Measurements from ENCODE around the gene ACACA.

The ACACA gene

DNA sequence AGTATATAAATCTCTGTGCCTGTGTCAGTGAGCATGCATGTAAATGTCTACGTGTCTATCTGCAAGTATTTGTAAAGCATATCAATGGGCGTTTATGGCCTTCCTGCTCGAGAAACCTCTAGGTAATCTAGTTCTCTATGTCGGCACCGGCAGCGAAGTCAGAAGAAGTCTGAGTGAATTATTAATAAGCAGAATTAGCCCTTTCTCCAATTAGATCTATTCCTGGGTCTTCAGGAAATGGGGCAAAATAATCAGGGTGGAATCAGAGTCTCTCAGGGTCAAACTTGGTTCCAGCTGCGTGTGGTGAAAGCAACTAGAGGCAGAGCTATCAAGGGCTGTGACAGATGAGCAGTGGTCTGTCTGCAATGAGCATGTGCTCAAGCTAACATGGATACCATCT is 30.9 kb downstream of the ACACA start, which contains the start of gene C17orf78:
C17orf78 (plus strand) TSS at position 280 of the 400 bp plus-strand sequence; CDS start at position 388, 108 bp downstream.
- ATAC-seq = no peak
- TF ChIP-seq TOX (CRISPR knock-in tag; IDR thresholded peaks at IDR 0.05; ENCODE audit: borderline replicate concordance) = no peak

DNA sequence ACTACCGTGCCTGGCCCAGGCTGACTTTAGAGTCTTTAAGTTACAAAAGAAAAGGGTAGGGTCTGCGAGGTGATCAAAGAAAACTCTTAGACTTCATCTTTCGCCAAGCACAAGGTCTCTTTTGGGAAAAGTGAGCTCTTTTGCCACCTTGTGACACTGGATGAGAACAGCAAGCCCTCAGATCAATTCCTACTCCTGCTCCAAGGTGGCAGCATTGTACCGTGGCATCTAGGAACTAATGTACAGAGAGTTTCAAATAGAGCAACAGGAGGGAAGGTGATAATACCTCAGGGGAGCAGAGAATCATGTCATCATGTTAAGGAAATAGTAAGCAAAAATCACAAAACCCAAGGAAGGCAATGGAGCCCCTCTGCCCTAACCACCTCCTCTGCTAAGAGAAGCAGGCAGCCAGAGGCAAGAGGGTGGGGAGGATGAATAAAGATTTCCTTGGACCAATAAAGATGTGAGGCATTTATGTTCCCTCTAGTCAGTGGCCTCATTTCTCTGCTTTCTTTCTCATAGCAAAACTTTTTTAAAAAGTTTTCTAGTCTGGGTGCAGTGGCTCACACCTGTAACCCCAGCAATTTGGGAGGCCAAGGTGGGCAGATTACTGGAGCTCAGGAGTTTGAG is 33.0 kb downstream of the ACACA start:
- TF ChIP-seq SNAI2 (CRISPR knock-in tag; IDR thresholded peaks at IDR 0.05) = no peak
- no peak for TF ChIP-seq ZFP3 (CRISPR knock-in tag; IDR thresholded peaks at IDR 0.05)
- TF ChIP-seq ZFP30 (CRISPR knock-in tag; IDR thresholded peaks at IDR 0.05) = no peak
- no peak for TF ChIP-seq ZC3H10 (CRISPR knock-in tag; IDR thresholded peaks at IDR 0.05)
- TF ChIP-seq, protein P1, sequence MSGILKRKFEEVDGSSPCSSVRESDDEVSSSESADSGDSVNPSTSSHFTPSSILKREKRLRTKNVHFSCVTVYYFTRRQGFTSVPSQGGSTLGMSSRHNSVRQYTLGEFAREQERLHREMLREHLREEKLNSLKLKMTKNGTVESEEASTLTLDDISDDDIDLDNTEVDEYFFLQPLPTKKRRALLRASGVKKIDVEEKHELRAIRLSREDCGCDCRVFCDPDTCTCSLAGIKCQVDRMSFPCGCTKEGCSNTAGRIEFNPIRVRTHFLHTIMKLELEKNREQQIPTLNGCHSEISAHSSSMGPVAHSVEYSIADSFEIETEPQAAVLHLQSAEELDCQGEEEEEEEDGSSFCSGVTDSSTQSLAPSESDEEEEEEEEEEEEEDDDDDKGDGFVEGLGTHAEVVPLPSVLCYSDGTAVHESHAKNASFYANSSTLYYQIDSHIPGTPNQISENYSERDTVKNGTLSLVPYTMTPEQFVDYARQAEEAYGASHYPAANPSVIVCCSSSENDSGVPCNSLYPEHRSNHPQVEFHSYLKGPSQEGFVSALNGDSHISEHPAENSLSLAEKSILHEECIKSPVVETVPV (CRISPR knock-in tag; IDR thresholded peaks at IDR 0.05) = no peak
- TF ChIP-seq ESRRG (CRISPR knock-in tag; IDR thresholded peaks at IDR 0.05) = no peak
- no peak for TF ChIP-seq ZNF565 (CRISPR knock-in tag; conservative IDR thresholded peaks at IDR 0.05; ENCODE audit: low read depth)
- ATAC-seq = peak; percentile 99

DNA sequence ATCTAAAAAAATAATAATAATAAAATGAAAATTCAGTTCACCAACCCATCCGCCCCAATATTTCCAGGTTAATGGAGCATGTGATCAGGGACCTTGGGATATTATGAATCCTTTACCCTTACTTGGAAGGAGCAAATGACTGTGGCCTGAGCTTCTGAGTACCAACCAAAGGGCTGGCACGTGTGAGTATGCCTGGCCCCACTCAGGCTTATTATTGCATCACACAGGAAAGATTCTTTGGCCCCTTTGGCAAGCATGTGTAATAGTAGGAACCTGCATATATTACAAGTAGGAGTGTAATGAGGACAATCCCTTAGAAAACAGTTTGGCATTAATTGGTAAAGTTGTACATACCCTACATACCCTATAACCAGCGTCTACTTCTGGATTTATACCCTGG is 38.1 kb downstream of the ACACA start:
- TF ChIP-seq ISL1 (CRISPR knock-in tag; IDR thresholded peaks at IDR 0.05) (no peak), GLIS3 (CRISPR knock-in tag; IDR thresholded peaks at IDR 0.05) (no peak), PPARA (CRISPR knock-in tag; IDR thresholded peaks at IDR 0.05; ENCODE audit: borderline replicate concordance) (no peak), ZNF8 (CRISPR knock-in tag; IDR thresholded peaks at IDR 0.05) (no peak), ESRRG (CRISPR knock-in tag; IDR thresholded peaks at IDR 0.05) (no peak)
- TF ChIP-seq, protein P2, sequence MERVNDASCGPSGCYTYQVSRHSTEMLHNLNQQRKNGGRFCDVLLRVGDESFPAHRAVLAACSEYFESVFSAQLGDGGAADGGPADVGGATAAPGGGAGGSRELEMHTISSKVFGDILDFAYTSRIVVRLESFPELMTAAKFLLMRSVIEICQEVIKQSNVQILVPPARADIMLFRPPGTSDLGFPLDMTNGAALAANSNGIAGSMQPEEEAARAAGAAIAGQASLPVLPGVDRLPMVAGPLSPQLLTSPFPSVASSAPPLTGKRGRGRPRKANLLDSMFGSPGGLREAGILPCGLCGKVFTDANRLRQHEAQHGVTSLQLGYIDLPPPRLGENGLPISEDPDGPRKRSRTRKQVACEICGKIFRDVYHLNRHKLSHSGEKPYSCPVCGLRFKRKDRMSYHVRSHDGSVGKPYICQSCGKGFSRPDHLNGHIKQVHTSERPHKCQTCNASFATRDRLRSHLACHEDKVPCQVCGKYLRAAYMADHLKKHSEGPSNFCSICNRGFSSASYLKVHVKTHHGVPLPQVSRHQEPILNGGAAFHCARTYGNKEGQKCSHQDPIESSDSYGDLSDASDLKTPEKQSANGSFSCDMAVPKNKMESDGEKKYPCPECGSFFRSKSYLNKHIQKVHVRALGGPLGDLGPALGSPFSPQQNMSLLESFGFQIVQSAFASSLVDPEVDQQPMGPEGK (CRISPR knock-in tag; IDR thresholded peaks at IDR 0.05; ENCODE audit: borderline replicate concordance) = no peak
- ATAC-seq = no peak

DNA sequence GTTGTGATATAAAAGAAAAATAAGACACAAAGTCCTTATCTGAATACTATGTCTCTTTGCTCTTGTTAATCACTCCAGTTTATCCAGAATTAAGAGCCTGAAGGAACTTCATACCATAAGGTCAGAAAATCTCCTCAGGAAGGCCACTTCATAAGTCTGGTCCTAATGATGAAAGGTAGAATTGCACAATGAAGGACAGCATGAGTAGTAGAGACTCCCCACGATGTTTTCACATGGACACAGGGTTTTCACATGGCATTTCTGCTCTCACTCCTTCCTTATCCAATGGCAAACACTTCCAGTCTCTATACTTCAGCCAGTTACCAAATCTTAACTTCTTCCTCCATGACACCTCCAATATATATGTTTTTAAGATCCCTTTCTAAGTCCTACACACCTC is 41.0 kb downstream of the ACACA start:
- no peak for TF ChIP-seq ZNF8 (CRISPR knock-in tag; IDR thresholded peaks at IDR 0.05)
- no peak for TF ChIP-seq TOX (CRISPR knock-in tag; IDR thresholded peaks at IDR 0.05; ENCODE audit: borderline replicate concordance)
- no peak for TF ChIP-seq OSR1 (CRISPR knock-in tag; IDR thresholded peaks at IDR 0.05)
- no peak for TF ChIP-seq ZC3H10 (CRISPR knock-in tag; IDR thresholded peaks at IDR 0.05)
- TF ChIP-seq ISL1 (CRISPR knock-in tag; IDR thresholded peaks at IDR 0.05) = no peak
- TF ChIP-seq CSDC2 (CRISPR knock-in tag; IDR thresholded peaks at IDR 0.05) = no peak
- TF ChIP-seq, protein P1 (CRISPR knock-in tag; IDR thresholded peaks at IDR 0.05) = no peak
- no peak for TF ChIP-seq GLIS3 (CRISPR knock-in tag; IDR thresholded peaks at IDR 0.05)
- TF ChIP-seq, protein P2 (CRISPR knock-in tag; IDR thresholded peaks at IDR 0.05; ENCODE audit: borderline replicate concordance) = no peak
- TF ChIP-seq RARB (CRISPR knock-in tag; IDR thresholded peaks at IDR 0.05) = no peak
- TF ChIP-seq PPARA (CRISPR knock-in tag; IDR thresholded peaks at IDR 0.05; ENCODE audit: borderline replicate concordance) = no peak
- TF ChIP-seq, protein P3, sequence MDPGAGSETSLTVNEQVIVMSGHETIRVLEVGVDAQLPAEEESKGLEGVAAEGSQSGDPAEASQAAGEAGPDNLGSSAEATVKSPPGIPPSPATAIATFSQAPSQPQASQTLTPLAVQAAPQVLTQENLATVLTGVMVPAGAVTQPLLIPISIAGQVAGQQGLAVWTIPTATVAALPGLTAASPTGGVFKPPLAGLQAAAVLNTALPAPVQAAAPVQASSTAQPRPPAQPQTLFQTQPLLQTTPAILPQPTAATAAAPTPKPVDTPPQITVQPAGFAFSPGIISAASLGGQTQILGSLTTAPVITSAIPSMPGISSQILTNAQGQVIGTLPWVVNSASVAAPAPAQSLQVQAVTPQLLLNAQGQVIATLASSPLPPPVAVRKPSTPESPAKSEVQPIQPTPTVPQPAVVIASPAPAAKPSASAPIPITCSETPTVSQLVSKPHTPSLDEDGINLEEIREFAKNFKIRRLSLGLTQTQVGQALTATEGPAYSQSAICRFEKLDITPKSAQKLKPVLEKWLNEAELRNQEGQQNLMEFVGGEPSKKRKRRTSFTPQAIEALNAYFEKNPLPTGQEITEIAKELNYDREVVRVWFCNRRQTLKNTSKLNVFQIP (CRISPR knock-in tag; IDR thresholded peaks at IDR 0.05; ENCODE audit: borderline replicate concordance, low read depth) = no peak
- no peak for TF ChIP-seq ZFP30 (CRISPR knock-in tag; IDR thresholded peaks at IDR 0.05)
- TF ChIP-seq TCF4 (CRISPR knock-in tag; IDR thresholded peaks at IDR 0.05; ENCODE audit: borderline replicate concordance) = no peak
- TF ChIP-seq, protein P4, sequence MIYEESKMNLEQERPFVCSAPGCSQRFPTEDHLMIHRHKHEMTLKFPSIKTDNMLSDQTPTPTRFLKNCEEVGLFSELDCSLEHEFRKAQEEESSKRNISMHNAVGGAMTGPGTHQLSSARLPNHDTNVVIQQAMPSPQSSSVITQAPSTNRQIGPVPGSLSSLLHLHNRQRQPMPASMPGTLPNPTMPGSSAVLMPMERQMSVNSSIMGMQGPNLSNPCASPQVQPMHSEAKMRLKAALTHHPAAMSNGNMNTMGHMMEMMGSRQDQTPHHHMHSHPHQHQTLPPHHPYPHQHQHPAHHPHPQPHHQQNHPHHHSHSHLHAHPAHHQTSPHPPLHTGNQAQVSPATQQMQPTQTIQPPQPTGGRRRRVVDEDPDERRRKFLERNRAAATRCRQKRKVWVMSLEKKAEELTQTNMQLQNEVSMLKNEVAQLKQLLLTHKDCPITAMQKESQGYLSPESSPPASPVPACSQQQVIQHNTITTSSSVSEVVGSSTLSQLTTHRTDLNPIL (CRISPR knock-in tag; IDR thresholded peaks at IDR 0.05; ENCODE audit: low read depth) = no peak
- no peak for TF ChIP-seq ZNF565 (CRISPR knock-in tag; conservative IDR thresholded peaks at IDR 0.05; ENCODE audit: low read depth)
- TF ChIP-seq SNAI2 (CRISPR knock-in tag; IDR thresholded peaks at IDR 0.05) = no peak
- TF ChIP-seq, protein P5, sequence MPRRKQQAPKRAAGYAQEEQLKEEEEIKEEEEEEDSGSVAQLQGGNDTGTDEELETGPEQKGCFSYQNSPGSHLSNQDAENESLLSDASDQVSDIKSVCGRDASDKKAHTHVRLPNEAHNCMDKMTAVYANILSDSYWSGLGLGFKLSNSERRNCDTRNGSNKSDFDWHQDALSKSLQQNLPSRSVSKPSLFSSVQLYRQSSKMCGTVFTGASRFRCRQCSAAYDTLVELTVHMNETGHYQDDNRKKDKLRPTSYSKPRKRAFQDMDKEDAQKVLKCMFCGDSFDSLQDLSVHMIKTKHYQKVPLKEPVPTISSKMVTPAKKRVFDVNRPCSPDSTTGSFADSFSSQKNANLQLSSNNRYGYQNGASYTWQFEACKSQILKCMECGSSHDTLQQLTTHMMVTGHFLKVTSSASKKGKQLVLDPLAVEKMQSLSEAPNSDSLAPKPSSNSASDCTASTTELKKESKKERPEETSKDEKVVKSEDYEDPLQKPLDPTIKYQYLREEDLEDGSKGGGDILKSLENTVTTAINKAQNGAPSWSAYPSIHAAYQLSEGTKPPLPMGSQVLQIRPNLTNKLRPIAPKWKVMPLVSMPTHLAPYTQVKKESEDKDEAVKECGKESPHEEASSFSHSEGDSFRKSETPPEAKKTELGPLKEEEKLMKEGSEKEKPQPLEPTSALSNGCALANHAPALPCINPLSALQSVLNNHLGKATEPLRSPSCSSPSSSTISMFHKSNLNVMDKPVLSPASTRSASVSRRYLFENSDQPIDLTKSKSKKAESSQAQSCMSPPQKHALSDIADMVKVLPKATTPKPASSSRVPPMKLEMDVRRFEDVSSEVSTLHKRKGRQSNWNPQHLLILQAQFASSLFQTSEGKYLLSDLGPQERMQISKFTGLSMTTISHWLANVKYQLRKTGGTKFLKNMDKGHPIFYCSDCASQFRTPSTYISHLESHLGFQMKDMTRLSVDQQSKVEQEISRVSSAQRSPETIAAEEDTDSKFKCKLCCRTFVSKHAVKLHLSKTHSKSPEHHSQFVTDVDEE (CRISPR knock-in tag; IDR thresholded peaks at IDR 0.05) = no peak
- no peak for TF ChIP-seq BACH2 (CRISPR knock-in tag; IDR thresholded peaks at IDR 0.05; ENCODE audit: borderline replicate concordance)
- no peak for ATAC-seq
